Prostate gland (tissue), 2 donors: ENCODE results near the gene MAP4K2.

Experiments
- CTCF ChIP-seq, 4 experiments: fragments of 200-600 bp in 2 of 4; fragments of 450-650 bp in 2 of 4; sonication (generic) in 2 of 4; IDR thresholded peaks; 1 replicate in 3 of 4; 2 replicates in 1 of 4; pipeline ENCODE4 v1.5.1; 2016 to 2019; ENCODE audit warnings: antibody characterized with exemption in 4 of 4, mild to moderate bottlenecking in 2 of 4, moderate library complexity in 2 of 4
- POLR2AphosphoS5 ChIP-seq: sonication (generic); formaldehyde crosslinking; IDR thresholded peaks from one replicate; pipeline ENCODE4 v1.6.1; 2017; ENCODE audit warnings: antibody characterized with exemption

- TF ChIP-seq POLR2AphosphoS5 (no peak), CTCF (IDR thresholded peaks at IDR 0.05) (no peak)
These were observed 38.9 kb downstream of the MAP4K2 start for GRCh38 chr11:64764040-64764611.
